Measurements from ENCODE around the gene PGLYRP3.

PGLYRP3 gene, protein sequence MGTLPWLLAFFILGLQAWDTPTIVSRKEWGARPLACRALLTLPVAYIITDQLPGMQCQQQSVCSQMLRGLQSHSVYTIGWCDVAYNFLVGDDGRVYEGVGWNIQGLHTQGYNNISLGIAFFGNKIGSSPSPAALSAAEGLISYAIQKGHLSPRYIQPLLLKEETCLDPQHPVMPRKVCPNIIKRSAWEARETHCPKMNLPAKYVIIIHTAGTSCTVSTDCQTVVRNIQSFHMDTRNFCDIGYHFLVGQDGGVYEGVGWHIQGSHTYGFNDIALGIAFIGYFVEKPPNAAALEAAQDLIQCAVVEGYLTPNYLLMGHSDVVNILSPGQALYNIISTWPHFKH

DNA sequence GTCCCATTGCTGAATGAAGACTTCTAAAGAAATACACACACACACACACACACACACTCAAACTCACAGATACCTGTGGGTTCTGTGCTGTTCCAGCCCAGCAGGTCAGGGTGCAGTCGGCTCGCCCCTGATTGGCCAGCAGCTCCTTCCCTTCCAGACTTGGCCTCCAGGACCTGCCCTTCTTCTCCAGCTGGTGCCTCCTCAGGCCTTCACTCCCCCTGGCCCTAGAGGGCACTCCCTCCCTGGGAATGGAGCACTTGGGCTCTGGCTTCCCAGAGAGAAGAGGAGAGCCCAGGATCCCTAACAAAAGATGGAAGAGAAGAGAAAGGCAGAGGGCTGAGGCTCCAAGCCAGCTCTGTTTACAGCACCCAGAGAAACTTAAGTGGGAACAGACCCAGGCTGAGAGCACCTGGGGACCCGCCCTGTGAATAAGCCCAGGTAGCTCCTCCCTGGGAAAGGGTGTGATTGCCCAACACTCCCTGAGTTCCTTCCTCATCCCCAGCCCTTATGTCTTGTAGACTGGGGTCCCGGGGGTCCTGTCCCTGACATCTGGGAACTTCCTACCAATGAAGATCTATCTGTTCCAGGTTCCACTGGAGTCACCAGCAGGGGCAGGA is at the start of gene PGLYRP3:
Gene PGLYRP3 (minus strand): TSS at position 383 of the 617 bp plus-strand sequence. CDS start 2,287 bp downstream, outside the sequence.
- no peak for DNase-seq

DNA sequence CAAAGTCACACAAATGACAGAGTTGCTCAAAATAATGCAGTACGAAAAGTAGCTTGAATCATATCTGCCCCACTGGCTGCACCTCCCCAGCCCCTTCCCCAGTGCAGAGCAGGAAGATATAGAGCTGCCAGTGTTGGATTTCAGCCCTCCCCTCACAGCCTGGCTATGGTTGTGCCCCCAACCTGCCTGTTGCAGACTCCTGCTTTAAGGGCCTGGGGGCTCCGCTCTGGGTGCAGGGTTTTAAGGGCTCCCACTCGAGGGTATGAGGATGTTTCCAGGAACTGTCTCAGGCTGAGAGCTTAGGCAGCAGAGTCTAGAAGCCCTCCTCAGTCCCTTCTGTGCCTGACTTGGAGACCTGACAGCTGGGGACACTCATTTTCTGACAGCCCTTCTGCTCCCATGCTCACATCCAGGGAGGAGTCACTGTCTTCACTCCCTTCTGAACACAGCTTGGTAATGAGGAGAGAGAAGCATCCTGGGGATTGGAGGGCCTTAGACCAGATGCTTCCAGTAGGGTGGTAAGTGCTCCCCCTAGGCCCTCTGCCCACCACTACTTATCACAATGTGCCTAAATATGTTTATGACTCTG is 49.5 kb upstream of the PGLYRP3 start:
- DNase-seq = no peak

DNA sequence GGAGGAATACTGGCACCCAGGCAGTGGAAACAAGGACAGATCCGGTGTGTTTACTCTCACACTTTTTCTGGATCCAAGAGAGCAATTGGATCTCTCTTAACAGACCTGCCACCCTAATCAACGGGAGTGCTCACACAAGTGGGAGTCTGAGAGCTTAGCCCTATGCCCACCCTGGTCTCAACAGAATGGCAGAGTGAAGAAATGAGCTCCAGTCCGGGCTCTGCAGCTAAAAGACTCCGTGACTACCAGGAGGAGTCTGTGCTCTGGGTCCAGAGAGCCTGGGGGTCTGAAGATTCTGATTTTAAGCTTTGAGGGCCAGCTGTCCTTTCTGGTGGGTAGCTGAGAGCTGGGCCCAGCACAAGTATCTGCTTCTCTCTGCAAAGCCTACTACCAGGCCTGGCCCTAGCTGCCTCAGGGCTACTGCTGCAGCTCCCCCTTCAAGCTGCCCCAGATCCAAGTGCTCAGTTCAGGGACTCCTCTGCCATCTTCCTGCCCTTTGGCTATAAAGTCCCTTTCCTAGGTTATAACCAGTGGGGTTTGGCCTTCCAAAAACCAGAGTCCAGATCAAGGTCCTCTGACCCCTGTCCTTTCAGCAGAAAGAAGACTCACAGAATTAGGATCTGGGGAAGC is 48.8 kb upstream of the PGLYRP3 start:
- no peak for DNase-seq

DNA sequence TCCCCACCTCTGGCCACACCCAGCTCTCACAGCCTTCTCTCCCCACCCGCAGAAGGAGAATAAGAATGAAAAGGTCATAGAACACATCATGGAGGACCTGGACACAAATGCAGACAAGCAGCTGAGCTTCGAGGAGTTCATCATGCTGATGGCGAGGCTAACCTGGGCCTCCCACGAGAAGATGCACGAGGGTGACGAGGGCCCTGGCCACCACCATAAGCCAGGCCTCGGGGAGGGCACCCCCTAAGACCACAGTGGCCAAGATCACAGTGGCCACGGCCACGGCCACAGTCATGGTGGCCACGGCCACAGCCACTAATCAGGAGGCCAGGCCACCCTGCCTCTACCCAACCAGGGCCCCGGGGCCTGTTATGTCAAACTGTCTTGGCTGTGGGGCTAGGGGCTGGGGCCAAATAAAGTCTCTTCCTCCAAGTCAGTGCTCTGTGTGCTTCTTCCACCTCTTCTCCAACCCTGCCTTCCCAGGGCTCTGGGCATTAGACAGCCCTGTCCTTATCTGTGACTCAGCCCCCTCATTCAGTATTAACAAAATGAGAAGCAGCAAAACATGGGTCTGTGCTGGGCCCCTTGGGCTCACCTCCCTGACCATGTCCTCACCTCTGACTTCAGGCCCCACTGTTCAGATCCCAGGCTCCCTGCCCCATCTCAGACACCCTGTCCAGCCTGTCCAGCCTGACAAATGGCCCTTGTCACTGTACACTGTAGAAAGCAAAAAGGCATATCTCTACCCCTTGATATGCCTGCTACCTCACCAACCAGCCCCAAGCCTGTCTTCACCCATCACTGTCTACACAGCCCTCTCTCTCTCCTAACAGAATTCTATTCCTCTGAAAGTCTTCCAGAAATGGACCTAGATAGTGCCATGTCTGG is 48.1 kb upstream of the PGLYRP3 start:
- DNase-seq = no peak

DNA sequence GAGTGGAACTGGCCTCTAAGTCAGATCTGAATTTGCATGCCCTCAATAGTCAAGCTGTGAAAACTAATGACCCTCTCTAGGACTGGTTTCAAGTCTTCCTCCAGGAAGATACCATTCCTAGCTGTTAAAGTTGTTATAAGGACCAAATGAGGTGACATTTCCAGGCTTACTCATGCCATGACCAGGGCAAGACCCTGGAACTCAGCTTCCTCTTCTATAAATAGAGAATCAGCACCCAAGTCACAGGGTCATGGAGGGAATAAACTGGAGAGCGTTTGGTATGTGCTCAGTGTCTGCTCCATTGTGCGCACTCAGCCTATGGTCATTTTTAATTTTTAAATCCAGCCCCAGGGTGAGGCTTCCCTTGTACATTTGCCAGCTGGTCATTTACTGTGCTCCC is 47.4 kb upstream of the PGLYRP3 start:
- no peak for DNase-seq

DNA sequence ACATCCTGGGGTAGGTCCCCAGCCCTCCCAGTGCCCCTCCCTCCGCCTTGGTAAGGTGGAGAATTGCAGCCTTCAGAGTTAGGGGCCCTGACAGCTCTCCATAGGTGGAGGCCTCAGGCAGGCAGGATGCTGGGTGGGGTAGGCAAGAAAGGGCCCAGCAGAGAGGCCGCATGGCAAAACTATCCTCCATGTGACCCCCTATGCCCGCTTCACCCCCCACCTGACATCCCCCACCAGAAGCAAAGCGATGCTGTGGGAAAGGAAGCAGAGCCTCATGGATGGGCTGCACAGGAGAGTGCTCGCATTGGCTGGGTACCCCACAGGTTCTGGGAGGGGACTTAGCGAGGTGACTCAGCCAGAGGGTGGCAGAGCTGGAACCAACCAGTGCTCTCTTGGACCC is 46.5 kb upstream of the PGLYRP3 start:
- DNase-seq = no peak

DNA sequence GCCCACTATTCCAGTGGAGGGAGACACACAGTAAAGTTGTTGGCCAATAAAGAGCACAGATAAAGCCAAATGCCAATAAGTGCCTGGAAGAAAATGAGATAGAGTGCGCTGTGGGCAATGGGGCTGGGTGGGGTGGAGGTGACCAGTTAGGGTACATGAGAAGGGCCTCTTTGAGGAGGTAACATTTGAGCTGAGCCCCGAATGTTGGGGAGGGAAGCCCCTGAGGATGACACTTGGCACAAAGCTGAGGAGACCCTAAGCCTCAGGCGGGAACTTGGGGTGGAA is 45.9 kb upstream of the PGLYRP3 start:
- DNase-seq = no peak

DNA sequence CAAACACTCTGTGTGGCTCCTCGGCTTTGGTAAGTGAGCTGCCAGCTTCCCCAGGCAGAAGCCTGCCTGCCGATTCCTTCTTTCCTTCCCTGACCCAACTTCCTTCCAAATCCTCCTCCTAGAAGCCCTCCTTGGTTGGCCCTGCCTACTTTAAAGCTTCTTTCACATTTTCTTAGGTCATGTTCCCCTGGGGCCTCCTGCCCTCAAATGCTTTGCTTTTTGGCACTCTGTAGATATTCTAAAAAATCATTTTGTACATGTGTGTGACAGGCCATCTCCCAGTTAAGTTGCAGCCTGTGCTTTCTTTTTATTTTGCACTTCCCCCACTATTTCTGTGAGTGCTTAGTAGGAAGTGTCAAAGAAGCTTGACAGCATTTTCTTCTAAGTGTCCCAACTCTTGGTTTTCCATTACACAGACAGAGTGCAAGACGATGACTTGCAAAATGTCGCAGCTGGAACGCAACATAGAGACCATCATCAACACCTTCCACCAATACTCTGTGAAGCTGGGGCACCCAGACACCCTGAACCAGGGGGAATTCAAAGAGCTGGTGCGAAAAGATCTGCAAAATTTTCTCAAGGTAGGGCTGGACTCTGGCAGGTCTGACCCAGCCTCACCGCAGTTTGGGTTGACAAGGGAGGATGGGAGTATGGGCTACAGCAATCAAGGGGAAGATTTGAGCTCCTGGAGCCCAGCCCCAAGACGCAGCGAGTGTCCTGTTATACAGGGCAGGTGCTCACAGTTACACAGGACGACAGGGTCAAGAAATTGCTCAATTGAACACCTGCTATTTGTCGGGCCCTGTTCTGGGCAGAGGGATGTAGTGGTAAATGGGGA is 45.3 kb upstream of the PGLYRP3 start, which contains the start of gene S100A9:
Gene S100A9 (plus strand): TSS at position 2 of the 838 bp plus-strand sequence. CDS start 430 bp downstream, at position 432.
- DNase-seq = no peak

DNA sequence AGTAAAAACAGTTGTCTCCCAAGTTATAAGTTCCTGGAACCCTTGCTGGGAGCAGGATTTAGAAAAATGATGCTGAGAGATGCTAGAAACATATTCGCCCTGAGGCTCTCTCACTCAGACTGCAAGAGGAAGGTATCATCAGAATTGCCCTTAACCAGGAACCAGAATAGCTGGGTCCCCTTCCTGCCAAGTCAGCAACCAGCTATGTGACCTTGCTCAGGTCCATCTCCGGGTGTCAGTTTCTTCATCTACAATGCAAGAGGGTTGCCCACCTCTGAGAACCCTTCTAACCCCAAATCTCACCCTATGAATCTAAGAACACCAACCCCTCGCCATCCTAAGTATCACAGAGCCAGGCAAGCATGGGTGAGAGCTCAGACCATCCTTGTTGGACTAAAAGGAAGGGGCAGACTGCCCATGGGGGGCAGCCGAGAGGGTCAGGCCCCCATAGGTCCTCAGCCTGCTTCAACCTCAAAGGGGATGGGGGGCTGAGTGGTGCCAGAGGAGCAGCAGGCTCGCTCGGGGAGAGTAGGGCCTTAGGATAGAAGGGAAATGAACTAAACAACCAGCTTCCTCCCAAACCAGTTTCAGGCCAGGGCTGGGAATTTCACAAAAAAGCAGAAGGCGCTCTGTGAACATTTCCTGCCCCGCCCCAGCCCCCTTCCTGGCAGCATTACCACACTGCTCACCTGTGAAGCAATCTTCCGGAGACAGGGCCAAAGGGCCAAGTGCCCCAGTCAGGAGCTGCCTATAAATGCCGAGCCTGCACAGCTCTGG is 44.5 kb upstream of the PGLYRP3 start:
- no peak for DNase-seq

DNA sequence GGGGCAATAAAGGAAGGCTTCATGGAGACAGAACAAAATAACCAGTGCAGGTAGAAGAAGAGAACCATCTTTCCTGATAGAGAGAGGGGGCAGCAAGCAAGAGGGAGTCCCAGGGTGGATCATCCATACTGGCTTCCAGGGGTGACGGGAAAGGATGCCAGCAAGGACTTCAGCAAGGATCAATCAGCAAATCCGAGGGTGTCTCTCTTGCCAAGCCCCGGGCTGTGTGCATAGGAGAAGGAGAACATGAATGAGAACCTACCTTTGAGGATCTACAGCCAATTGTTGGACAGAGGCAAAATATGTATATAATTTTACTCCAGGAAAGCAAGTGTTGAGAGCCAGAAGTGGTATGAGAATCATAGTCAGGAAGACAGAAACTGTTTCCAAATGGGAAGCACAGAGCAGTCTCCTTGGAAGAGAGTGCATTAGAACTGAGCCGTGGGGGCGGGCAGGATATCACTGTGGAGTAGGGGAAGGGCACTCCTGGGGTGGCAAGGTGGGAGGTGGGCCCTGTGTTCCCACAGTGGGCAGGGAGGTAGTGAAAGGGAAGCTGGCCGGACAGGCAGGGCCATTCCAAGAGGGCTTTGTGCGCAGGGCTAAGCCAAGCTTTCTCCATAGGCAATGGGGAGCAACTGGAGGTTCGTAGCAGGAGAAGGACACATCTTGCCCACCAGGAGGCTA is 43.8 kb upstream of the PGLYRP3 start:
- DNase-seq = no peak

DNA sequence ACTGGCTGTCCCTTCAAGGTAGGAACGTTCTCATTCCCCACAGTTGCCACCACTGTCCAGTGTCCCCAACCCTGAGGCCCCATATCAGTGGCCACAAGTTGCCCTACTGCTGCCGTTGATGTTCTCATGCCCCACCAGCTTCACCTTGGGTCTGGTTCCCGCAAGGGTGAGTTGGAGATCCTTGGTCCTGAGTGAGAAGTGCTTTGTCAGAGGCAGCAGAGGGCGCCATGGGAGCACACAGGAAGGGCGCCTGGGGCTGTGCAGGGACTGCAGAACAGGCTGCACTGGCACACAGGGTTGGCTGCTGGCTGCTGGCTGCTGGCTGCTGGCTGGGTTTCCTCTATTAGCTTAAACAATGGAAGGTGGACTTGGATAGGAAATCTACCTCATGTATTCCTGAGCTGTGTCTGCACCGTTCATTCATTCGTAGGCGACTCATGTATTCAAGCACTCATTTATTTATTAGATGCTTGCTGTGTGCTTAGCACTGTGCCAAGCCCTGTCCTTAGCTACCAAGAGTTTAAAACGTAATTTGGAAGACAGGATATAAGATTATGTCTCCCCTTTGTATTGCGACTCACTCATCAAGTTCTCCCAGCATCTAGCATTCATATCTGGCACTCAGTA is 42.8 kb upstream of the PGLYRP3 start:
- peak; percentile 14 for DNase-seq

DNA sequence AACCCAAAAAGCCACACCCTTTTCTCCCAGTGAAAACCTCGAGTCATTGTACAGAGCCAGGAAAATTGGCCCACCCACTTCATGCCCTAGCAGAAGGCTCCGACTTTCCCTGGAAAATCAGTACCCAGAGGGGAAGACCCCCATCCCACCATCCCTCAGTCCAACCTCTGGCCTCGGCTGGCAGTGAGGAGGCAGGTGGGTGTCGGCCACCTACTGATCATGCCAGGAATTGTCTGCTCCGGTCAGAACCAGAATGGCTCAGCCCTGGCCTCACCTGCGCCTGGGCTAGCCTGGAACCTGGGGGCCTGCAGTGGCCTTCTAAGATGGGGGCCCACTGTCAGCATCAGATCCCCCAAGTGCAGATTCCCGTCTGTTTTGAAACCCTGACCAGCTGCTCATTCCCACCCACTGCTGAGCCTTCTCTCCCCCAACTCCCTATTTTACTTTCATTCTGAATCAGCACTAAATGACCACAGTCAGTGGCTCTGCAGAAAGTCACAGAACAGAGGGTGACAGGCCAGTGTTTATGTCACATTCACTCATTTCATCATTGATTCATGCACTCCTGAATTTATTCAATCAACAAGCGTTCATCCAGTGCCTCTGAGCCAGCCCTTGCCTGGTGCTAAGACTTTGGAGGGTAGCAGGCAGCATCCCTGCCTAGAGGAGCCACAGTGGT is 41.9 kb upstream of the PGLYRP3 start:
- no peak for DNase-seq

DNA sequence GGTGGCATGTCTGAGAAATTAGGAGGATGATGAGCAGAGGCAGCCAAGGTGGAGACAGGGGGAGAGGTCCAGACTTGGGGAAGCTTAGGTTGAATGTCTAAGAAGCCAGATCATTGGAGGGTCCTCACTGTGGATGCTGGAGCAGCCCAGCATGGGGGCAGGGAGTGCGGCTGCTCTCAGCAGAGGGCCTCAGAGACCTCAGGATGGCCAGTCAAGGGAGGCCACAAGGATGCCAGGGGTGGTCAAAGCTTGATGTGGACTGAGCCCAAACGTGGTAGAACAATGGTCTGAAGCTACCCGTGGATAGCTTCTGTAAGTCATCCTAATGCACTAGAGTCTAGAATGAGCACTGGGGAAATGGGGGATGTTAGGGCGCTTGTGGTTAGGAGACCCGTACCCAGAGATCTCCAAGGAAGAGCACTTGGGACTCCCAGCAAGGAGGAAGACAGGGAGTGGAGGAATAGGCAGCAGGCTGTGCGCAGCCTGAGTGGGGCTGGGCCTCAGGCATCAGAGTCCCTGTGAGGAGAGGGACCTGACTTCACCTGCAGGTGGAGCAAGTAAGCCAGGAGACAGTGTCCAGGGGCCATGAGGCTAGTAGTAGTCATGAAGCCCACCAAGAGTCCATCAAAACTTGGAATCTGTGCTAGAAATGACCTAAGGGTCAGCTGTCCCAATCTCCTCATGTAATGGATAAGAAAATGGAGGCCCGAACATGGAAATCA is 40.6 kb upstream of the PGLYRP3 start:
- no peak for DNase-seq

DNA sequence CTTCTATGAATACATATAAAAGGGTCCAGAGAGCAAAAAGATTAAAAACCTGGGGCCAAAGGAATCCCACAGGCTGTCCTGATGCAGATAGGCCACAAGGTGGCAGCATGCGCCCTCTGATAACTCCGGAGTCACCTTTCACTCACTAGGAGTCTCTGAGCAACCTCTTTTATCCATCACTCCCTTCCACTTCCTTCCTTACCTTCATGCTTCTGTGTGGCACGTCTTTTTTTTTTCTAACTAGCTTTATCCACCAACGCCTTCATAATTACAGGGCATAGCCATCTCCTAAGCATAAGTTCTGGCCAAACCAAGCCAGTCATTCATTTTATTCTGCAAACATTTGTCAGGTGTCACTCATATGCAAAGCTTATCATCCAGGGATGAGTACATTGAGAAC is 39.8 kb upstream of the PGLYRP3 start:
- DNase-seq = peak; percentile 72

DNA sequence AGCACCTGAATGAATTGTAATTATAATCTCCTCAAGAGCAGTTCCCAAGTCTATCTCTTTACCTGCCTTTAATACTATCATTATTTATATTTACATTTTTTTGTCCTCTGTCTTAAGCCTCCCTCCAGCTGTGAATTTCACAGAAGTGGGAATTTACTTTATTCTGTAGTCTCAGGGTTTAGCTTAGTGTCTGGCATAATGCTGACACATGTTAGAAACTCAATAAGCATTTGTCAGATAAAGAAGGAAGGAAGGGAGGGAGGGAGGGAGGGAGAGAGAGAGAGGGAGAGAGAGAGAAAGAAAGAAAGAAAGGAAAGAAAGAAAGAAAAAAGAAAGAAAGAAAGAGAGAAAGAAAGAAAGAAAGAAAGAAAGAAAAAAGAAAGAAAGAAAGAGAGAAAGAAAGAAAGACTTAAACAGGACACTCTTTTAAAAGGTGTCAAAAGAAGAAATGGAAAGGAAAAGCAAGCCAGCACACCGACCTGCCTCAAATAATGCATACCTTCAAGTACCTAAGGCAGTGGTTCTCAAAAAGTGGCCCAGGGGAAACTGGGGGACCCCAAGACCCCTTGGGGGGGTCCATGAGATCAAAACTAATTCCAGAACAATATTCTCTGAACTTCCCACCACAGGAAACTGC is 37.7 kb upstream of the PGLYRP3 start:
- DNase-seq = no peak

DNA sequence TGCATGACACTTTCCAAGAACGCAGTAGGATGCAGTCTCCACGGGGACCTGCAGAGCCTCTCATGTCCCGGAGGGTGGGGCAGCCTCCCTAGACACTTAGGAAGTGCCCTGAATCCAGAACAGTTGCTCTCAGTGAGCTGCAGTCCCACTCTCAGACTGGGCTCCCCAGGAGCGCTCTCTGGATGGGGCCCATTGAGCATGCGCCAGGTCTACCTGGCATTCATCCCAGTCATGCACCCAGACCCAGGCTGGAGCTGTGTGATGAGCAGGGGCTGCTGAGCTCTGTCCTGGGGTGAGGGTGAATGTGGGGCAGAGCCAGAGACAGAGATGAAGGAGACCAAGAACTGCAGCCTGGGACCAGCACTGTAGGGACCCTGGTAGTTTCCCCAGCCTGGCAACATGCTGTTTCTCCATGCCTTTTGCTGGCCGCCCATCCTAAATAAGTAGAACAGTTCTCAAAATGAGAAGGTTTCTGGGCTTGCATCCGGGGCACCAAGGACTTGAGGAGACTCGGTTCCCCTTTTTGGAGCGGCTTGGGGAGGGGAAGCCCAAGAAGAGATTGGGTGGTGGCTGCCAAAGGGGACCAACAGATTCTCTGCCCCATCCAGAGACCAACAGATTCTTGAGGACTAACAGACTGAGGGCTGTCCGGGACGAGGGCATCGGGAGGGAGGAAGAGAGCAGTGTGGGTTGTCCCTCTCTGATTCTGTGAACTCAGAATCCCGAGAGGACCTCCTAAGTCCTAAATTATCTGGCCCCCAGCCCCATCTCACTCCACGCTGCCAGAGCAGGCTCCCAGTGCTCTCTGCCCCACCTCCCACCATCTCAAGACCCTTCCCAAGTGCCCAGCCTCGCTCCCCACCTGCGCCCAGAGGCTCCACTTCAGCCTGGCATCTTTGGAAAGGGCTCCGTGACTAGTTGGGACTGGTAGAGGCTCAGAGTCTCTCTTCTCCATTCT is 36.9 kb upstream of the PGLYRP3 start:
- DNase-seq = no peak
